ENCODE results near the gene TSPAN10.
A peak's percentile ranks its signal among the peaks of the same experiment; 100 is the strongest.
"Not testable (repeated sequence)": the region's sequence is repeated elsewhere in the genome, so short reads cannot be mapped to it uniquely, and the experiment has no call there.

TSPAN10 gene

GRCh38 chr17:81608605-81609004 is 28.4 kb upstream of the TSPAN10 start:
- intact Hi-C loops (cut with DNase I; ENCODE audit: low total_unique reads): loop anchor here (5.0 kb wide), 1 partner anchor 111 kb away; no protein-coding TSS in a partner anchor
- Histone ChIP-seq H3K4me3 (no peak overlapping the region), H3K27me3 (no peaks in the 10 kb centered on the region), H3K9me3 (no peaks in the 10 kb centered on the region), H3K36me3 (peaks cover 77 to 95% (median 90%) of the 10 kb centered on the region in 3 donors), H3K4me1 (peaks cover 0 to 5% (median 4%) of the 10 kb centered on the region in 4 donors), H3K27ac (no peak overlapping the region)
- TF ChIP-seq CTCF (IDR thresholded peaks at IDR 0.05): no peak
- no peak for DNase-seq

- Histone ChIP-seq H3K27ac (no peak overlapping the region), H3K36me3 (peaks cover 66 to 86% (median 80%) of the 10 kb centered on the region in 3 donors), H3K27me3 (no peaks in the 10 kb centered on the region), H3K4me3 (no peak overlapping the region), H3K9me3 (no peaks in the 10 kb centered on the region), H3K4me1 (peaks cover 0 to 16% (median 14%) of the 10 kb centered on the region in 4 donors)
- intact Hi-C loops (cut with DNase I; ENCODE audit: low total_unique reads): loop anchor here (5.0 kb wide), 1 partner anchor 112 kb away; no protein-coding TSS in a partner anchor
- no peak for DNase-seq
- no peak for TF ChIP-seq CTCF (IDR thresholded peaks at IDR 0.05)
Observed at GRCh38 chr17:81609541-81610311, 27.3 kb upstream of the TSPAN10 start.

- no peak overlapping the region for H3K4me3 ChIP-seq
- no peak for DNase-seq
- intact Hi-C loops (cut with DNase I; ENCODE audit: low total_unique reads): no loop called here
- H3K4me1 ChIP-seq: peaks cover 0 to 27% (median 21%) of the 10 kb centered on the region in 4 donors
- H3K27me3 ChIP-seq: no peaks in the 10 kb centered on the region
- peaks cover 42 to 67% (median 61%) of the 10 kb centered on the region in 3 donors for H3K36me3 ChIP-seq
- H3K9me3 ChIP-seq: no peaks in the 10 kb centered on the region
- no peak for TF ChIP-seq CTCF (IDR thresholded peaks at IDR 0.05)
- no peak overlapping the region for H3K27ac ChIP-seq
Observed at GRCh38 chr17:81612172-81612970, 24.6 kb upstream of the TSPAN10 start.

- peak overlapping the region; percentile 66 to 74 for H3K27ac ChIP-seq
- DNase-seq: no peak
- no peak for TF ChIP-seq CTCF (IDR thresholded peaks at IDR 0.05)
- no peak overlapping the region for H3K4me3 ChIP-seq
- peaks cover 32 to 55% (median 43%) of the 10 kb centered on the region in 3 donors for H3K36me3 ChIP-seq
- intact Hi-C loops (cut with DNase I; ENCODE audit: low total_unique reads): no loop called here
- no peaks in the 10 kb centered on the region for H3K9me3 ChIP-seq
- H3K4me1 ChIP-seq: peaks cover 0 to 27% (median 21%) of the 10 kb centered on the region in 4 donors
- H3K27me3 ChIP-seq: no peaks in the 10 kb centered on the region
Observed at GRCh38 chr17:81615401-81615930, 21.5 kb upstream of the TSPAN10 start.

- H3K27me3 ChIP-seq: no peaks in the 10 kb centered on the region
- no peak for DNase-seq
- H3K36me3 ChIP-seq: peaks cover 46 to 58% (median 47%) of the 10 kb centered on the region in 3 donors
- no peak for TF ChIP-seq CTCF (IDR thresholded peaks at IDR 0.05)
- no peak overlapping the region for H3K27ac ChIP-seq
- H3K9me3 ChIP-seq: no peaks in the 10 kb centered on the region
- H3K4me3 ChIP-seq: no peak overlapping the region
- intact Hi-C loops (cut with DNase I; ENCODE audit: low total_unique reads): no loop called here
- H3K4me1 ChIP-seq: peaks cover 0 to 27% (median 21%) of the 10 kb centered on the region in 4 donors
Observed at GRCh38 chr17:81616877-81617276, 20.1 kb upstream of the TSPAN10 start.

- Histone ChIP-seq H3K36me3 (peaks cover 40 to 59% (median 45%) of the 10 kb centered on the region in 3 donors), H3K4me1 (peaks cover 0 to 26% (median 20%) of the 10 kb centered on the region in 4 donors)
- DNase-seq; H3K27ac ChIP-seq; H3K9me3 ChIP-seq; intact Hi-C loops (cut with DNase I; ENCODE audit: low total_unique reads); H3K27me3 ChIP-seq; H3K4me3 ChIP-seq: not testable (repeated sequence)
Observed at GRCh38 chr17:81618307-81618706, 18.7 kb upstream of the TSPAN10 start.
